Measurements from ENCODE around the gene NDUFA13. TPM values are rescaled to one million over a fixed set of nuclear protein-coding genes. Genes with fewer than 3 reads are reported as not detected.

Gene NDUFA13
- total RNA-seq, 1 donor from 2014 or later: 294 TPM

GRCh38 chr19:19530889-19531288 lies 14.9 kb downstream of the NDUFA13 start:
- no peaks in the 10 kb centered on the region for H3K9me3 Mint-ChIP-seq
- DNase-seq (no peak), ATAC-seq (ENCODE audit: low read depth) (no peak)
- no peak overlapping the region for H3K27ac Mint-ChIP-seq
- H3K27me3 Mint-ChIP-seq: no peaks in the 10 kb centered on the region
- ChIA-PET POLR2A (interaction anchor here (0.6 to 2.5 kb wide), 3 partner anchors 113 to 168 kb away, joined by 4 to 42 read pairs (median 5); partner anchors contain the start of gene GMIP), CTCF (interaction anchor here (1.2 to 3.4 kb wide), 5 partner anchors 23 to 427 kb away, joined by 3 to 46 read pairs (median 9); partner anchors contain the start of gene GMIP)
- H3K4me3 Mint-ChIP-seq: no peak overlapping the region
- H3K36me3 Mint-ChIP-seq (ENCODE audit: low read depth): peaks cover 36% of the 10 kb centered on the region
- H3K4me1 Mint-ChIP-seq: peaks cover 21% of the 10 kb centered on the region
- no peak for TF ChIP-seq CTCF (IDR thresholded peaks at IDR 0.05)
- intact Hi-C loops (cut with micrococcal nuclease): no loop called here

GRCh38 chr19:19531951-19532805 lies 16.2 kb downstream of the NDUFA13 start:
- POLR2A ChIA-PET: interaction anchor here (0.6 to 2.5 kb wide), 6 partner anchors 16 to 426 kb away, joined by 3 to 42 read pairs (median 5); partner anchors contain the start of genes GMIP, NDUFA13 and ZNF506

GRCh38 chr19:19532806-19533701 lies 17.0 kb downstream of the NDUFA13 start:
- POLR2A ChIA-PET: interaction anchor here (0.7 to 2.5 kb wide), 4 partner anchors 17 to 426 kb away, joined by 4 to 42 read pairs (median 5); partner anchors contain the start of genes GMIP, NDUFA13 and ZNF506
- CTCF ChIA-PET: interaction anchor here (0.8 to 3.4 kb wide), 18 partner anchors 10 to 425 kb away, joined by 3 to 46 read pairs (median 4); partner anchors contain the start of genes GATAD2A, GMIP, LPAR2 and NDUFA13
- TF ChIP-seq CTCF (IDR thresholded peaks at IDR 0.05): no peak
- no peak for DNase-seq
- peaks cover 24% of the 10 kb centered on the region for H3K36me3 Mint-ChIP-seq (ENCODE audit: low read depth)
- H3K9me3 Mint-ChIP-seq: no peaks in the 10 kb centered on the region
- H3K27me3 Mint-ChIP-seq: peaks cover 3% of the 10 kb centered on the region
- no peak overlapping the region for H3K27ac Mint-ChIP-seq
- intact Hi-C loops (cut with micrococcal nuclease): loop anchor here (1.0 to 2.0 kb wide), 7 partner anchors 22 to 746 kb away; partner anchors contain the start of genes GMIP, PBX4 and ZNF14
- peaks cover 13% of the 10 kb centered on the region for H3K4me1 Mint-ChIP-seq
- no peak overlapping the region for H3K4me3 Mint-ChIP-seq
- no peak for ATAC-seq (ENCODE audit: low read depth)

More at GRCh38 chr19:19531951-19532805, 16.2 kb downstream of the NDUFA13 start:
- no peaks in the 10 kb centered on the region for H3K9me3 Mint-ChIP-seq
- peak; percentile 85 for ATAC-seq (ENCODE audit: low read depth)
- peaks cover 29% of the 10 kb centered on the region for H3K36me3 Mint-ChIP-seq (ENCODE audit: low read depth)
- CTCF ChIA-PET: interaction anchor here (0.8 to 3.4 kb wide), 19 partner anchors 11 to 426 kb away, joined by 3 to 46 read pairs (median 4); partner anchors contain the start of genes GATAD2A, GMIP, LPAR2 and NDUFA13
- DNase-seq: peak; percentile 86
- H3K4me1 Mint-ChIP-seq: peaks cover 13% of the 10 kb centered on the region
- H3K27ac Mint-ChIP-seq: no peak overlapping the region
- peak; percentile 54 for TF ChIP-seq CTCF (IDR thresholded peaks at IDR 0.05)
- intact Hi-C loops (cut with micrococcal nuclease): loop anchor here (1.0 to 2.0 kb wide), 7 partner anchors 23 to 747 kb away; partner anchors contain the start of genes GMIP, PBX4 and ZNF14
- H3K27me3 Mint-ChIP-seq: no peaks in the 10 kb centered on the region
- H3K4me3 Mint-ChIP-seq: no peak overlapping the region

GRCh38 chr19:19533841-19534240 lies 17.8 kb downstream of the NDUFA13 start:
- peaks cover 18% of the 10 kb centered on the region for H3K36me3 Mint-ChIP-seq (ENCODE audit: low read depth)
- no peaks in the 10 kb centered on the region for H3K9me3 Mint-ChIP-seq
- POLR2A ChIA-PET: interaction anchor here (1.4 kb wide), 1 partner anchor 18 kb away, joined by 3 read pairs; the partner anchor contains the start of genes NDUFA13 and TSSK6
- TF ChIP-seq CTCF (IDR thresholded peaks at IDR 0.05): no peak
- no peak overlapping the region for H3K27ac Mint-ChIP-seq
- peaks cover 7% of the 10 kb centered on the region for H3K27me3 Mint-ChIP-seq
- ATAC-seq (ENCODE audit: low read depth) (no peak), DNase-seq (no peak)
- intact Hi-C loops (cut with micrococcal nuclease): loop anchor here (2.0 kb wide), 4 partner anchors 21 to 745 kb away; partner anchors contain the start of gene ZNF14
- CTCF ChIA-PET: no interaction called here
- H3K4me1 Mint-ChIP-seq: peaks cover 18% of the 10 kb centered on the region
- H3K4me3 Mint-ChIP-seq: no peak overlapping the region

Data from activated B cell treated with CpG ODN at 0.5 μM for 24 hours (primary cell).